ENCODE measurements around the gene COL18A1. TPM values are rescaled to one million over a fixed set of nuclear protein-coding genes. Genes with fewer than 3 reads are reported as not detected.

Gene COL18A1
- total RNA-seq, 1 experiment from 2014 or later: 77.0 TPM

GRCh38 chr21:45429221-45430175, 24.5 kb downstream of the COL18A1 start:
- no peaks in the 10 kb centered on the region for H3K27me3 ChIP-seq (ENCODE audit: low read length)
- peaks cover 17% of the 10 kb centered on the region for H3K4me1 ChIP-seq (ENCODE audit: insufficient read depth, low read length)
- ChIA-PET CTCF (no interaction called here), POLR2A (ENCODE audit: unreplicated experiment) (interaction anchor here (0.6 kb wide), 1 partner anchor 202 kb away, joined by 3 read pairs; no protein-coding TSS in a partner anchor)
- no peaks in the 10 kb centered on the region for H3K9me2 ChIP-seq (replicated peaks; ENCODE audit: low read length)
- intact Hi-C loops (cut with micrococcal nuclease): no loop called here
- no peaks in the 10 kb centered on the region for H3K36me3 ChIP-seq (ENCODE audit: low read depth, low read length)
- H3K27ac ChIP-seq (ENCODE audit: low read length): no peak overlapping the region
- no peak for TF ChIP-seq CTCF (conservative IDR thresholded peaks at IDR 0.05; ENCODE audit: low read depth, low read length)
- TF ChIP-seq EZH2 (IDR thresholded peaks at IDR 0.05; ENCODE audit: low read length, unreplicated experiment): no peak
- no peak for TF ChIP-seq EZH2phosphoT487 (IDR thresholded peaks at IDR 0.05; ENCODE audit: borderline replicate concordance, low read length)
- DNase-seq (no peak), ATAC-seq (no peak)
- no TSS peak for BruUV-seq (replicated peaks)
- no peak overlapping the region for H3K9ac ChIP-seq (ENCODE audit: low read length)
- H2AFZ ChIP-seq (ENCODE audit: low read length): no peak overlapping the region
- H4K20me1 ChIP-seq (ENCODE audit: low read length): 0 out of 2 replicates have a peak, but pooled peaks cover 4% of the 10 kb centered on the region
- H3F3A ChIP-seq (ENCODE audit: low read length, unreplicated experiment): no peaks in the 10 kb centered on the region
- no peak overlapping the region for H3K4me2 ChIP-seq (ENCODE audit: low read length)
- H3K79me2 ChIP-seq (ENCODE audit: low read length): peaks cover 22% of the 10 kb centered on the region
- H3K4me3 ChIP-seq (ENCODE audit: low read length): no peak overlapping the region
- no peaks in the 10 kb centered on the region for H3K9me3 ChIP-seq (ENCODE audit: low read length)

DNA sequence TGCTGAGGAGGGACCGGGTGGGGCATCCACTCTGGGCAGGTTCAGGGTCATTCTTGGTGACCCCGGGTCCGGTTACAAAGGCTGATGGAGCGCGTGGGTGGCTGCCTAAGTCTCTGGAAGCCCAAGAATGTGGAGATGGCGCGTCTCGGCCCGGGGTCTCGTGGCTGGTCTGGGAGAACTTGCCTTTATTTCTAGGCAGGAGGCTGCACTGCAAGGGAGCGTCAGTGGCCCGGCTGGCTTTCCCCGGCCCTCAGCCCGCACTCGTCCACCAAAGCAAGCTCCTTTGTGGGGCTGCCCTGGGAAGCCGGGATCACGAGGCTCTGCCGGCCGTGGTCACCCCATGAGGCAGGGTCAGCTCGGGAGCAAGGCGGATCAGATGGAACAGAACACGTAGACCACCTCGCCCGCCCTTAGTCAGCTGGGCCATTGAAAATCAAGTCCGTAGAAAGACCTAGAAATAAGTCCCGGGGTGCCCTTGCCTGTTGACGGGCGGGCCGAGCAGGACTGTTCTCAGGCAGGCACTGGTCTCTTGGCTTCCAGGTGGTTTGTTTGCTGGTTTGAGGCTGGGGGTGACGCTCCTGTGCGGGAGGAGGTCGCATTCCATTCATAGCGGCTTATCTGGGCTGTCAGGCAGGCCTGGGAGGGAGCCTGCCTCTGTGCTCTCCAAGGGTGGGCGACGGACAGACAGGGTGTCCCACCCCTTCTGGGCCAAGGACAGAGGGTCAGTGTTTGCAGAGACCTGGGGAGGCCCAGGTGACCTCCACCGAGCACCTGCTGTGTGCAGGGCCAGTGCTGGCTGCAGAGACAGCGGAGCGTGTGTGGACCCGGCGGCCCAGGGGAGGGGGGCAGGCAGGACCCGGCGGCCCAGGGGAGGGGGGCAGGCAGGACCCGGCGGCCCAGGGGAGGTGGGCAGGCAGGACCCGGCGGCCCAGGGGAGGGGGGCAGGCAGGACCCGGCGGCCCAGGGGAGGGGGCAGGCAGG, 25.8 kb downstream of the COL18A1 start:
- Histone ChIP-seq H3K9me2 (replicated peaks; ENCODE audit: low read length) (no peaks in the 10 kb centered on the region), H3K4me3 (ENCODE audit: low read length) (no peak overlapping the region), H3K36me3 (ENCODE audit: low read depth, low read length) (no peaks in the 10 kb centered on the region), H3K9ac (ENCODE audit: low read length) (no peak overlapping the region), H3K27me3 (ENCODE audit: low read length) (no peaks in the 10 kb centered on the region), H2AFZ (ENCODE audit: low read length) (no peak overlapping the region), H3F3A (ENCODE audit: low read length, unreplicated experiment) (no peaks in the 10 kb centered on the region), H3K79me2 (ENCODE audit: low read length) (peaks cover 23% of the 10 kb centered on the region), H3K4me2 (ENCODE audit: low read length) (no peak overlapping the region), H3K27ac (ENCODE audit: low read length) (no peak overlapping the region), H3K9me3 (ENCODE audit: low read length) (no peaks in the 10 kb centered on the region), H3K4me1 (ENCODE audit: insufficient read depth, low read length) (peaks cover 17% of the 10 kb centered on the region), H4K20me1 (ENCODE audit: low read length) (0 out of 2 replicates have a peak, but pooled peaks cover 4% of the 10 kb centered on the region)
- no peak for ATAC-seq
- CTCF ChIA-PET: no interaction called here
- TF ChIP-seq EZH2 (IDR thresholded peaks at IDR 0.05; ENCODE audit: low read length, unreplicated experiment) (no peak), EZH2phosphoT487 (IDR thresholded peaks at IDR 0.05; ENCODE audit: borderline replicate concordance, low read length) (no peak), CTCF (conservative IDR thresholded peaks at IDR 0.05; ENCODE audit: low read depth, low read length) (no peak)
- POLR2A ChIA-PET (ENCODE audit: unreplicated experiment): no interaction called here
- no peak for DNase-seq
- no TSS peak for BruUV-seq (replicated peaks)
- intact Hi-C loops (cut with micrococcal nuclease): no loop called here
